Left ventricle myocardium inferior (tissue), 1 donor: ENCODE measurements around the gene EPHB2. TPM values are rescaled to one million over a fixed set of nuclear protein-coding genes. Genes with fewer than 3 reads are reported as not detected.
A peak's percentile ranks its signal among the peaks of the same experiment; 100 is the strongest.
"Not testable (repeated sequence)": the region's sequence is repeated elsewhere in the genome, so short reads cannot be mapped to it uniquely, and the experiment has no call there.

Experiments used
- DNase-seq: peaks from one replicate; pipeline ENCODE4 v3.0.0-alpha.2; 2020
- H3K27ac ChIP-seq: fragments of 200-600 bp; replicated peaks from 2 replicates; pipeline ENCODE4 v1.8.0; 2021
- H3K27me3 ChIP-seq: fragments of 200-600 bp; 2 replicates; pipeline ENCODE4 v1.8.0; 2021; ENCODE audit warnings: low read depth
- H3K36me3 ChIP-seq: fragments of 200-600 bp; 2 replicates; pipeline ENCODE4 v1.8.0; 2021
- H3K4me1 ChIP-seq: fragments of 200-600 bp; 2 replicates; pipeline ENCODE4 v1.8.0; 2021
- H3K4me3 ChIP-seq: fragments of 200-600 bp; 2 replicates; pipeline ENCODE4 v1.8.0; 2021; ENCODE audit warnings: mild to moderate bottlenecking, moderate library complexity
- H3K9me3 ChIP-seq: fragments of 200-600 bp; replicated peaks from 2 replicates; pipeline ENCODE4 v1.8.0; 2021
- intact Hi-C: fragments of 100-400 bp; cut with micrococcal nuclease; formaldehyde crosslinking; loops from one replicate; pipeline ENCODE4 v1.11.0; 2022
- total RNA-seq: library from RNA; stranded (reverse); fragmentation: NEBNext Ultra II Directional; extraction: Animal tissue kit (Norgen Biotek cat#: 25700); gene quantifications from one replicate; pipeline ENCODE4 v1.2.1, GENCODE V29; 2021
- TF ChIP-seq, protein P1 (sequence below): fragments of 200-600 bp; IDR thresholded peaks from 2 replicates; pipeline ENCODE4 v1.8.0; 2021; ENCODE audit warnings: antibody characterized with exemption, mild to moderate bottlenecking, borderline replicate concordance
- donor health status: DM: no; HTN: yes; CAD: no; lungs with severe emphysema.

Gene EPHB2
- total RNA-seq, 1 donor from 2014 or later = 2.0 TPM

DNA sequence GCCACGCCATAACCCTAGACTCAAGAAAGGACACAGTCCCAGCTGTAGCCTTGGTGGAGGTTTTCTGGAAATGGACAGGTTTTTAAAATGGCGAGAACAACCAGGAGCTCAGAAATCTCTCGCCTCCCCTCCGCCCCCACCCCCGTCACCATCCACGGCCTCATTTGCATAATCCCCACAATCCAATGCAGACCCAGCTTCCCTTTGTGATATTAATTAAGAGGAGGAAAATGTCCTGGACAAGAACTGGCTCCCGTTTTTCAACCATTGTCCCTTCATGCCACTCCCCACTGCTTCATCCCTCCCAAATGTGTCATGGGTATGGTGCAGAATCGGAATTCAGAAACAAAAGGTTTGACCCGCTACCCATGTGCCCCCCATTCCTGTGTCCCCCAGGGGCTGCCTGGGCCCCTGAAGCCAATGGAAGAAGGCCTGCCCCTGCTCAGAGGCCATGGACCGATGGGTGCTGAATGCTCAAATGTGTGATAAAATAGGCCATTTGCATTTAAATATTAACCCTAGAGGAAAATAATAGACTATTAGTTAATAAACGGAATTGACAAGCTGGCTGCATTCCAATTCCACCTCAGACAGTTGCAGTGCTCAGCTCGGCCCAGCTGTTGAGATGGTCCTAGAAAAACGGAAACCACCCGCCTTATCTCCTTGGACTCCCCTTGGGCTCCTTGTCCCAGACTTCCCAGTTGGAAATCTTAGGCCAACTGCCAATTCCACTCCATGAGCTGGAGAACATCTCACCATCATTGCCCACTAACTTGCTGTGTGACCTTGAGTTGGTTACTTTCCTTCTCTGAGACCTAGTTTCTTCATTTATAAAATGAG is 10.7 kb upstream of the EPHB2 start:
- no peak for DNase-seq
- Histone ChIP-seq H3K9me3 (no peaks in the 10 kb centered on the region), H3K36me3 (no peaks in the 10 kb centered on the region), H3K27me3 (peaks cover 22% of the 10 kb centered on the region), H3K4me3 (no peak overlapping the region), H3K4me1 (no peaks in the 10 kb centered on the region), H3K27ac (no peak overlapping the region)
- TF ChIP-seq, protein P1, sequence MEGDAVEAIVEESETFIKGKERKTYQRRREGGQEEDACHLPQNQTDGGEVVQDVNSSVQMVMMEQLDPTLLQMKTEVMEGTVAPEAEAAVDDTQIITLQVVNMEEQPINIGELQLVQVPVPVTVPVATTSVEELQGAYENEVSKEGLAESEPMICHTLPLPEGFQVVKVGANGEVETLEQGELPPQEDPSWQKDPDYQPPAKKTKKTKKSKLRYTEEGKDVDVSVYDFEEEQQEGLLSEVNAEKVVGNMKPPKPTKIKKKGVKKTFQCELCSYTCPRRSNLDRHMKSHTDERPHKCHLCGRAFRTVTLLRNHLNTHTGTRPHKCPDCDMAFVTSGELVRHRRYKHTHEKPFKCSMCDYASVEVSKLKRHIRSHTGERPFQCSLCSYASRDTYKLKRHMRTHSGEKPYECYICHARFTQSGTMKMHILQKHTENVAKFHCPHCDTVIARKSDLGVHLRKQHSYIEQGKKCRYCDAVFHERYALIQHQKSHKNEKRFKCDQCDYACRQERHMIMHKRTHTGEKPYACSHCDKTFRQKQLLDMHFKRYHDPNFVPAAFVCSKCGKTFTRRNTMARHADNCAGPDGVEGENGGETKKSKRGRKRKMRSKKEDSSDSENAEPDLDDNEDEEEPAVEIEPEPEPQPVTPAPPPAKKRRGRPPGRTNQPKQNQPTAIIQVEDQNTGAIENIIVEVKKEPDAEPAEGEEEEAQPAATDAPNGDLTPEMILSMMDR = no peak
- intact Hi-C loops = loop anchor here (10.0 kb wide), 1 partner anchor 185 kb away; no protein-coding TSS in a partner anchor

GRCh38 chr1:22702296-22703085 is 8.1 kb upstream of the EPHB2 start:
- peaks cover 6% of the 10 kb centered on the region for H3K27me3 ChIP-seq
- no peaks in the 10 kb centered on the region for H3K9me3 ChIP-seq
- H3K4me3 ChIP-seq = no peak overlapping the region
- intact Hi-C loops = loop anchor here (10.0 kb wide), 1 partner anchor 182 kb away; no protein-coding TSS in a partner anchor
- TF ChIP-seq, protein P1 = no peak
- H3K4me1 ChIP-seq = no peaks in the 10 kb centered on the region
- no peaks in the 10 kb centered on the region for H3K36me3 ChIP-seq
- H3K27ac ChIP-seq = no peak overlapping the region
- no peak for DNase-seq

DNA sequence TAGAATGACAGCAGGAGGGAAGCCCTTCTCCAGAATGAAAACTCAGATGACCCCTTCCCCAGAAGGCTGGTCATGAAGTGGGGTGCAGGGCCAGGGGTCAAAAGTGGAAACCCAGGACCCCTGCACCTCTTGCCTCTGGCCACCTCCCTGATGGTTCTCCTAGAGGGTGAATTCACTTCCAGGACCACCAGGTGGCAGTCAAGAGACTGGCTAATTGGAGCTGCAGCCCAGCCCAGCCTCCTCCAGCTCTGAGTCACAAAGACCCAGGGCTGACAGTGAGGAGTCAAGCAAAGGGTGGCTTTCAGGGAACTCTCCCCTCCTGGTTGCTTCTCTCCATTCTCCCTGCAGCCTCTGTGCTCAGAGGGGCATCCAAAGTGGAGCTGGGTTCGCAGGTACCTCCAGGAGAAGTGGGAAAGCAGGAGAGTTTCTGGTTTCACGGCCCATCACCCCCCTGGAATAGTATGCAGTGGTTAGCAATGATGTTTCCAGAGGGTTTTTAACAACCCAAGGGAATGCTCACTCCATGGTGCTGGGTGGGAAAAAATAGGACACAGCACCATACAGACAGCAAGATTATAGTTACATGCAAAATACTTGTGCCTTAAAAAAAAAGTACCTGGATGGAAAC is 6.1 kb upstream of the EPHB2 start:
- H3K36me3 ChIP-seq = no peaks in the 10 kb centered on the region
- TF ChIP-seq, protein P1 = peak; percentile 92
- H3K27me3 ChIP-seq = peaks cover 16% of the 10 kb centered on the region
- H3K4me1 ChIP-seq = peaks cover under 1% of the 10 kb centered on the region
- no peak overlapping the region for H3K4me3 ChIP-seq
- H3K9me3 ChIP-seq = no peaks in the 10 kb centered on the region
- DNase-seq = peak; percentile 72
- no peak overlapping the region for H3K27ac ChIP-seq
- intact Hi-C loops = loop anchor here (10.0 kb wide), 1 partner anchor 180 kb away; no protein-coding TSS in a partner anchor

DNA sequence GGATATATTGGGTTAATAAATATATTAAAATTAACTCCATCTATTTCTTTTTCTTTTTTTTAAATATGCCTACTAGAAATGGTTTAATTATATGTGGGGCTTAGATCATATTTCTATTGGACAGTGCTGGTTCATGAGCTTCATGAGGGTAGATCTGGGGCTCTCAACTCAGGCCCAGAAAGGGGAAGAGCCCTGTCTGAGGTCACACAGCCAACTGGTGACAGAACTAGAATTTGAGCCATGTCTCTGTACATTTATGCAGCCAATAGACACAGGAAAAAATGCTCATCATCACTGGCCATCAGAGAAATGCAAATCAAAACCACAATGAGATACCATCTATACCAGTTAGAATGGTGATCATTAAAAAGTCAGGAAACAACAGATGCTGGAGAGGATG is 5.1 kb upstream of the EPHB2 start:
- TF ChIP-seq, protein P1 = no peak
- intact Hi-C loops = loop anchor here (10.0 kb wide), 1 partner anchor 179 kb away; no protein-coding TSS in a partner anchor

GRCh38 chr1:22706100-22706499 is 4.5 kb upstream of the EPHB2 start:
- not testable (repeated sequence) for H3K4me1 ChIP-seq, H3K9me3 ChIP-seq, H3K36me3 ChIP-seq, H3K27ac ChIP-seq, H3K4me3 ChIP-seq, DNase-seq
- intact Hi-C loops = loop anchor here (10.0 kb wide), 1 partner anchor 179 kb away; no protein-coding TSS in a partner anchor
- H3K27me3 ChIP-seq = peaks cover 24% of the 10 kb centered on the region

More for the DNA sequence above, 5.1 kb upstream of the EPHB2 start:
- Histone ChIP-seq H3K9me3 (no peaks in the 10 kb centered on the region), H3K36me3 (no peaks in the 10 kb centered on the region), H3K27me3 (peaks cover 24% of the 10 kb centered on the region), H3K4me3 (no peak overlapping the region), H3K4me1 (peaks cover 8% of the 10 kb centered on the region), H3K27ac (no peak overlapping the region)
- no peak for DNase-seq
